MM.1S (cell line): ENCODE data around the gene MPPED1.

Source experiments
- EZH2phosphoT487 ChIP-seq: fragments of 300-600 bp; sonication (generic); IDR thresholded peaks from 2 replicates; pipeline ENCODE4 v1.6.1; 2018; ENCODE audit warnings: antibody characterized with exemption, low read length
- TF ChIP-seq, protein P1 (sequence below): fragments of 300-600 bp; sonication (generic); IDR thresholded peaks from 2 replicates; pipeline ENCODE4 v1.5.1; 2016; ENCODE audit warnings: antibody characterized with exemption, low read length, mixed read lengths

- TF ChIP-seq, protein P1, sequence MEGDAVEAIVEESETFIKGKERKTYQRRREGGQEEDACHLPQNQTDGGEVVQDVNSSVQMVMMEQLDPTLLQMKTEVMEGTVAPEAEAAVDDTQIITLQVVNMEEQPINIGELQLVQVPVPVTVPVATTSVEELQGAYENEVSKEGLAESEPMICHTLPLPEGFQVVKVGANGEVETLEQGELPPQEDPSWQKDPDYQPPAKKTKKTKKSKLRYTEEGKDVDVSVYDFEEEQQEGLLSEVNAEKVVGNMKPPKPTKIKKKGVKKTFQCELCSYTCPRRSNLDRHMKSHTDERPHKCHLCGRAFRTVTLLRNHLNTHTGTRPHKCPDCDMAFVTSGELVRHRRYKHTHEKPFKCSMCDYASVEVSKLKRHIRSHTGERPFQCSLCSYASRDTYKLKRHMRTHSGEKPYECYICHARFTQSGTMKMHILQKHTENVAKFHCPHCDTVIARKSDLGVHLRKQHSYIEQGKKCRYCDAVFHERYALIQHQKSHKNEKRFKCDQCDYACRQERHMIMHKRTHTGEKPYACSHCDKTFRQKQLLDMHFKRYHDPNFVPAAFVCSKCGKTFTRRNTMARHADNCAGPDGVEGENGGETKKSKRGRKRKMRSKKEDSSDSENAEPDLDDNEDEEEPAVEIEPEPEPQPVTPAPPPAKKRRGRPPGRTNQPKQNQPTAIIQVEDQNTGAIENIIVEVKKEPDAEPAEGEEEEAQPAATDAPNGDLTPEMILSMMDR: no peak
- no peak for TF ChIP-seq EZH2phosphoT487
Measured at GRCh38 chr22:43491177-43491576, 79.4 kb downstream of the MPPED1 start.
